Measurements from ENCODE around the gene MALSU1. TPM values are rescaled to one million over a fixed set of nuclear protein-coding genes. Genes with fewer than 3 reads are reported as not detected.

The MALSU1 gene
- total RNA-seq, 4 donors from 2014 or later: 41.4 to 107 (median 55.8) TPM

GRCh38 chr7:23331132-23331531 lies 32.0 kb downstream of the MALSU1 start:
- H3K4me3 ChIP-seq: no peak overlapping the region
- 84 to 85% methylated on average over 1 of the region's 1 CpG for WGBS, 2 donors
- no peaks in the 10 kb centered on the region for H3K36me3 ChIP-seq
- H3K27me3 ChIP-seq: no peaks in the 10 kb centered on the region
- H3K9me3 ChIP-seq: no peaks in the 10 kb centered on the region
- no peak for TF ChIP-seq CTCF (IDR thresholded peaks at IDR 0.05)
- no peak for TF ChIP-seq EP300 (IDR thresholded peaks at IDR 0.05)
- no peak for DNase-seq (ENCODE audit: low spot score in 2 of 2)
- no peak overlapping the region for H3K27ac ChIP-seq
- peaks cover 0 to 34% (median 4%) of the 10 kb centered on the region in 4 donors for H3K4me1 ChIP-seq

GRCh38 chr7:23332193-23332592 lies 33.1 kb downstream of the MALSU1 start:
- no peak for DNase-seq (ENCODE audit: low spot score in 2 of 2)
- H3K27me3 ChIP-seq: no peaks in the 10 kb centered on the region
- no peak overlapping the region for H3K27ac ChIP-seq
- H3K4me1 ChIP-seq: peaks cover 0 to 34% (median 4%) of the 10 kb centered on the region in 4 donors
- no peaks in the 10 kb centered on the region for H3K36me3 ChIP-seq
- TF ChIP-seq POLR2A (IDR thresholded peaks at IDR 0.05) (no peak), EP300 (IDR thresholded peaks at IDR 0.05) (no peak), CTCF (IDR thresholded peaks at IDR 0.05) (no peak)
- H3K9me3 ChIP-seq: peaks cover 0 to under 1% (median 0%) of the 10 kb centered on the region in 4 donors
- no peak overlapping the region for H3K4me3 ChIP-seq

GRCh38 chr7:23332910-23333612 lies 33.9 kb downstream of the MALSU1 start:
- Histone ChIP-seq H3K4me3 (no peak overlapping the region), H3K9me3 (peaks cover 0 to 5% (median 0%) of the 10 kb centered on the region in 4 donors), H3K27ac (peak overlapping the region in 2 of 4 donors; percentile 34 to 41), H3K36me3 (no peaks in the 10 kb centered on the region), H3K4me1 (peaks cover 0 to 34% (median 4%) of the 10 kb centered on the region in 4 donors), H3K27me3 (no peaks in the 10 kb centered on the region)
- peak in 1 of 2 donors; percentile 23 for DNase-seq (ENCODE audit: low spot score in 2 of 2)
- no peak for TF ChIP-seq CTCF (IDR thresholded peaks at IDR 0.05)
- no peak for TF ChIP-seq POLR2A (IDR thresholded peaks at IDR 0.05)
- no peak for TF ChIP-seq EP300 (IDR thresholded peaks at IDR 0.05)
- WGBS, 2 donors: 35 to 42% methylated on average over 4 of the region's 4 CpGs

GRCh38 chr7:23333671-23334246 lies 34.6 kb downstream of the MALSU1 start:
- H3K9me3 ChIP-seq: peaks cover 0 to 5% (median 0%) of the 10 kb centered on the region in 4 donors
- DNase-seq (ENCODE audit: low spot score in 2 of 2): peak in 1 of 2 donors; percentile 51
- H3K36me3 ChIP-seq: no peaks in the 10 kb centered on the region
- TF ChIP-seq POLR2A (IDR thresholded peaks at IDR 0.05) (no peak), EP300 (IDR thresholded peaks at IDR 0.05) (peak in 1 of 2 donors; percentile 42)
- H3K27me3 ChIP-seq: no peaks in the 10 kb centered on the region
- 55 to 59% methylated on average over 9 of the region's 9 CpGs for WGBS, 2 donors
- peaks cover 0 to 34% (median 4%) of the 10 kb centered on the region in 4 donors for H3K4me1 ChIP-seq
- no peak overlapping the region for H3K4me3 ChIP-seq
- H3K27ac ChIP-seq: peak overlapping the region in 2 of 4 donors; percentile 41 to 51

GRCh38 chr7:23334482-23335056 lies 35.4 kb downstream of the MALSU1 start:
- peaks cover 0 to 5% (median 0%) of the 10 kb centered on the region in 4 donors for H3K9me3 ChIP-seq
- H3K4me3 ChIP-seq: no peak overlapping the region
- H3K27ac ChIP-seq: peak overlapping the region in 2 of 4 donors; percentile 41 to 51
- TF ChIP-seq CTCF (IDR thresholded peaks at IDR 0.05) (no peak), POLR2A (IDR thresholded peaks at IDR 0.05) (no peak), EP300 (IDR thresholded peaks at IDR 0.05) (peak in 1 of 2 donors; percentile 40)
- WGBS, 2 donors: 25 to 26% methylated on average over 5 of the region's 5 CpGs
- H3K4me1 ChIP-seq: peaks cover 0 to 34% (median 4%) of the 10 kb centered on the region in 4 donors
- DNase-seq (ENCODE audit: low spot score in 2 of 2): peak in 1 of 2 donors; percentile 23
- H3K27me3 ChIP-seq: no peaks in the 10 kb centered on the region
- H3K36me3 ChIP-seq: no peaks in the 10 kb centered on the region
